ENCODE results near the gene SPNS2. TPM values are rescaled to one million over a fixed set of nuclear protein-coding genes. Genes with fewer than 3 reads are reported as not detected.

Gene SPNS2
- total RNA-seq, 4 donors from 2014 or later = 8.7 to 72.0 (median 18.2) TPM

GRCh38 chr17:4588391-4588790 is 89.7 kb downstream of the SPNS2 start:
- in situ Hi-C loops (cut with MboI; ENCODE audit: low pct_ligation_motif_present in 1 of 4, low pct_unique_long_range_greater_than_20kb in 1 of 4, low sequenced_read_pairs in 3 of 4) (no loop called here), intact Hi-C loops (cut with DNase I; ENCODE audit: low total_unique reads) (no loop called here)
- Histone ChIP-seq H3K27me3 (peaks cover 26% of the 10 kb centered on the region), H3K9me3 (no peaks in the 10 kb centered on the region), H3K27ac (no peak overlapping the region), H3K36me3 (no peaks in the 10 kb centered on the region), H3K4me1 (peaks cover 0 to 16% (median 12%) of the 10 kb centered on the region in 4 donors), H3K4me3 (no peak overlapping the region)
- DNase-seq = no peak
- 84% methylated on average over 11 of the region's 11 CpGs; no CpG with 5 or more reads in 1 of the 2 donors for WGBS, 2 donors (ENCODE audit: low coverage in 1 of 2)
- TF ChIP-seq EP300 (IDR thresholded peaks at IDR 0.05; ENCODE audit: low read depth) (no peak), POLR2A (IDR thresholded peaks at IDR 0.05) (no peak)
- TF ChIP-seq, protein P1, sequence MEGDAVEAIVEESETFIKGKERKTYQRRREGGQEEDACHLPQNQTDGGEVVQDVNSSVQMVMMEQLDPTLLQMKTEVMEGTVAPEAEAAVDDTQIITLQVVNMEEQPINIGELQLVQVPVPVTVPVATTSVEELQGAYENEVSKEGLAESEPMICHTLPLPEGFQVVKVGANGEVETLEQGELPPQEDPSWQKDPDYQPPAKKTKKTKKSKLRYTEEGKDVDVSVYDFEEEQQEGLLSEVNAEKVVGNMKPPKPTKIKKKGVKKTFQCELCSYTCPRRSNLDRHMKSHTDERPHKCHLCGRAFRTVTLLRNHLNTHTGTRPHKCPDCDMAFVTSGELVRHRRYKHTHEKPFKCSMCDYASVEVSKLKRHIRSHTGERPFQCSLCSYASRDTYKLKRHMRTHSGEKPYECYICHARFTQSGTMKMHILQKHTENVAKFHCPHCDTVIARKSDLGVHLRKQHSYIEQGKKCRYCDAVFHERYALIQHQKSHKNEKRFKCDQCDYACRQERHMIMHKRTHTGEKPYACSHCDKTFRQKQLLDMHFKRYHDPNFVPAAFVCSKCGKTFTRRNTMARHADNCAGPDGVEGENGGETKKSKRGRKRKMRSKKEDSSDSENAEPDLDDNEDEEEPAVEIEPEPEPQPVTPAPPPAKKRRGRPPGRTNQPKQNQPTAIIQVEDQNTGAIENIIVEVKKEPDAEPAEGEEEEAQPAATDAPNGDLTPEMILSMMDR (IDR thresholded peaks at IDR 0.05) = no peak

Other genes starting within 250 kb of the SPNS2 start
- 10 to 100 TPM; 53.0 to 69.9 (median 54.7) TPM for gene ANKFY1, start 234.9 kb upstream of the SPNS2 start, total RNA-seq
- gene UBE2G1, start 132.2 kb upstream of the SPNS2 start, total RNA-seq = 100 to 1,000 TPM in 1 of 4 donors, 10 to 100 TPM in 3; 41.6 to 104 (median 53.0) TPM
- gene SPNS3, start 64.9 kb upstream of the SPNS2 start, total RNA-seq = not detected
- gene MYBBP1A, start 56.5 kb downstream of the SPNS2 start, total RNA-seq = 100 to 1,000 TPM in 2 of 4 donors, 10 to 100 TPM in 2; 25.4 to 148 (median 81.5) TPM
- gene GGT6, start 61.7 kb downstream of the SPNS2 start, total RNA-seq = 100 to 1,000 TPM; 214 to 308 (median 283) TPM
- gene SMTNL2, start 85.6 kb downstream of the SPNS2 start, total RNA-seq = under 1 TPM in 3 of 4 donors, not detected in 1; 0.16 to 0.96 (median 0.40) TPM
- gene ALOX15, start 142.8 kb downstream of the SPNS2 start, total RNA-seq = under 1 TPM in 2 of 4 donors, not detected in 2; 0.41 to 0.48 TPM
- gene PELP1, start 205.3 kb downstream of the SPNS2 start, total RNA-seq = 10 to 100 TPM; 12.3 to 42.2 (median 16.1) TPM
- 10 to 100 TPM; 19.3 to 47.9 (median 36.8) TPM for gene ARRB2, start 211.8 kb downstream of the SPNS2 start, total RNA-seq
- 10 to 100 TPM in 3 of 4 donors, 1 to 10 TPM in 1; 1.4 to 60.8 (median 34.1) TPM for gene MED11, start 232.5 kb downstream of the SPNS2 start, total RNA-seq
- gene ZMYND15, start 241.0 kb downstream of the SPNS2 start, total RNA-seq = 1 to 10 TPM in 1 of 4 donors, under 1 TPM in 1, not detected in 2; 0.82 to 1.4 TPM
- gene CXCL16, start 241.0 kb downstream of the SPNS2 start, total RNA-seq = 10 to 100 TPM; 13.0 to 72.6 (median 27.0) TPM